Activated CD8-positive, alpha-beta memory T cell treated with anti-CD3 and anti-CD28 coated beads for 4 hours (primary cell): ENCODE data around the gene KRT20.
"Not testable (repeated sequence)": the region's sequence is repeated elsewhere in the genome, so short reads cannot be mapped to it uniquely, and the experiment has no call there.

Experiments used
- DNase-seq, 2 donors: peaks; one replicate each; pipeline ENCODE4 v3.0.0-alpha.2; 2020; ENCODE audit warnings: low read depth in 2 of 2

KRT20 gene, protein sequence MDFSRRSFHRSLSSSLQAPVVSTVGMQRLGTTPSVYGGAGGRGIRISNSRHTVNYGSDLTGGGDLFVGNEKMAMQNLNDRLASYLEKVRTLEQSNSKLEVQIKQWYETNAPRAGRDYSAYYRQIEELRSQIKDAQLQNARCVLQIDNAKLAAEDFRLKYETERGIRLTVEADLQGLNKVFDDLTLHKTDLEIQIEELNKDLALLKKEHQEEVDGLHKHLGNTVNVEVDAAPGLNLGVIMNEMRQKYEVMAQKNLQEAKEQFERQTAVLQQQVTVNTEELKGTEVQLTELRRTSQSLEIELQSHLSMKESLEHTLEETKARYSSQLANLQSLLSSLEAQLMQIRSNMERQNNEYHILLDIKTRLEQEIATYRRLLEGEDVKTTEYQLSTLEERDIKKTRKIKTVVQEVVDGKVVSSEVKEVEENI

GRCh38 chr17:40884708-40885512, at the start of gene KRT20:
Gene KRT20, minus strand, starts transcription at chr17:40885242. Its CDS starts 57 bp downstream, at chr17:40885185.
- DNase-seq, result no peak

GRCh38 chr17:40932608-40933007, 47.6 kb upstream of the KRT20 start:
- no peak for DNase-seq

DNA sequence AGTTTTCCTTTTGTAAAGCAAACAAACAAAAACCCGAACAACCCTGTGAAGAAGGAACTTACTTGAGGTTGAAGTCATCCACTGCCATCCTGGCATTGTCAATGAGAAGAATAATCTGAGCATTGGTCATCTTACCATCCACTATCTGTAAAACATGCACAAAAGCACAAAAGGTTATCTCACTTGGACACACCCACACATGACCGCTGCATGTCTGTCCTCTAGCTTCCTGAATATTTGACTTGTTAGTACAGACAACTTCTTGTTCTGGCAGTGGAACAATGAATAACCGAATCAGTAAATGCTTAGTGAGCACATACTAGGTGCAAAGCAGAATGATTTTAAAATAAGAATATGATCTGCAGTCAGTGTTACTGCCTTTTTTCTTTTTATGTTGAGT, 46.3 kb upstream of the KRT20 start:
- no peak for DNase-seq

- no peak for DNase-seq
Measured at GRCh38 chr17:40926341-40926740, 41.3 kb upstream of the KRT20 start.

DNA sequence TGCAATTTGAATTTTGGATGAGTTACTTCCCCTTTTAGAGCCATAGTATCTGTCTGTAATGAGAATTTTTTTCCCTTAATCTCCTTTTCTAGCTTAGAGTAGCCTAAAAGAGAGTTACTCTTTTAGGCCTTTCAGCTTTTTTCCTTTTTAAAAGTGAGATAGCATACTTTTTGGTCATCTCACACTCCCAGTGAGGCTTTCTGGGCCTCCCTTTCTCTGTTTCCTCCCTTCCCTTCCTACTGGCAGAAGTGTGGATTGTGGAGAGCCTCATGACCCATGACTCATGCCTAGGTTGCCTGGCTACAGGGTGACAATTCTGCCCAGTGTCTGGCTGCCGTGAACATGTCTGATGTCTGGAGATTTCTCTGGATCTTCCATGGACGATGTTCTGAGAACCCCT, 37.2 kb upstream of the KRT20 start:
- no peak for DNase-seq

GRCh38 chr17:40921026-40921425, 36.0 kb upstream of the KRT20 start:
- no peak for DNase-seq

- DNase-seq, result not testable (repeated sequence)
Measured at GRCh38 chr17:40917116-40917515, 32.1 kb upstream of the KRT20 start.

GRCh38 chr17:40916366-40916765, 31.3 kb upstream of the KRT20 start:
- no peak for DNase-seq

- DNase-seq, result no peak
Measured at GRCh38 chr17:40915721-40916256, 30.7 kb upstream of the KRT20 start.

GRCh38 chr17:40915199-40915661, 30.2 kb upstream of the KRT20 start:
- DNase-seq, result no peak

- DNase-seq, result no peak
Measured at GRCh38 chr17:40914075-40914855, 29.2 kb upstream of the KRT20 start.

GRCh38 chr17:40912486-40913210, 27.6 kb upstream of the KRT20 start:
- DNase-seq, result no peak

GRCh38 chr17:40910441-40910841, 25.4 kb upstream of the KRT20 start:
- no peak for DNase-seq

DNA sequence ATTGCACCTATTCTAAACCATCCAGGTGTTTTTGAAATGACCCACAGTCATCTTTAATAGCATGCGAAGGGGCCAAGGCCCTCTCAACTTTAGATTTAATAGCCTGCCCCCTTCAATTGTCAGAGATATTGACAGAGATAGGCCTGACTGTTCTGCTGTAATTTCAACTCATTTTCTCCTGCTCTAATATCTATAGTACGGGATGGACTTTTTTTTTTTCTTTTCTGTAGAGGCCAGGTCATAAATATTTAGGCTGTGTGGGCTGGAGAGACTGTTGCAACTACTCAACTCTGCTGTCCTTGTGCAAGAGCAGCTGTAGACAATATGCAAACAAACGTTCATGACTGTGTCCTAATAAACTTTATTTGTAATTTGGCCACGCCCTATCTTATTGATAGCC, 24.7 kb upstream of the KRT20 start:
- DNase-seq, result no peak

- DNase-seq, result peak; percentile 33 to 51
Measured at GRCh38 chr17:40909351-40909750, 24.3 kb upstream of the KRT20 start.

- DNase-seq, result no peak
Measured at GRCh38 chr17:40906613-40907012, 21.6 kb upstream of the KRT20 start.

DNA sequence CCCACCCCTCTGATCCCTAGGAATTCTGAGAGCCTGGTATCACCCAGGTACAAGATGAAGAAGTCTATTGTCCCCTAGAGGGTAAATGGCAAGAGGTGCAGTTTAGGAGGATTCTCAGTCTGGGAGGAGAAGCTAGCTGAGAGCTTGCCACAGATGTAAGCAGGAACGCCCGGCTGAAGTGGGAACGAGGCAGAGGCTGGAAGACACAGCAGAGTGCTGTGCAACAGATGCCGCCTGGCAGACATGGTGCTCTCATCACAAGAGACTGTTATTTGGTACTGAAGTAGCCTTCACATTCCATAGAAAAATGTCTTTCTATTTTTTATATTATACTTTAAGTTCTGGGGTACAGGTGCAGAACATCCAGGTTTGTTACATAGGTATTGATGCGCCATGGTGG, 20.3 kb upstream of the KRT20 start:
- DNase-seq, result no peak

DNA sequence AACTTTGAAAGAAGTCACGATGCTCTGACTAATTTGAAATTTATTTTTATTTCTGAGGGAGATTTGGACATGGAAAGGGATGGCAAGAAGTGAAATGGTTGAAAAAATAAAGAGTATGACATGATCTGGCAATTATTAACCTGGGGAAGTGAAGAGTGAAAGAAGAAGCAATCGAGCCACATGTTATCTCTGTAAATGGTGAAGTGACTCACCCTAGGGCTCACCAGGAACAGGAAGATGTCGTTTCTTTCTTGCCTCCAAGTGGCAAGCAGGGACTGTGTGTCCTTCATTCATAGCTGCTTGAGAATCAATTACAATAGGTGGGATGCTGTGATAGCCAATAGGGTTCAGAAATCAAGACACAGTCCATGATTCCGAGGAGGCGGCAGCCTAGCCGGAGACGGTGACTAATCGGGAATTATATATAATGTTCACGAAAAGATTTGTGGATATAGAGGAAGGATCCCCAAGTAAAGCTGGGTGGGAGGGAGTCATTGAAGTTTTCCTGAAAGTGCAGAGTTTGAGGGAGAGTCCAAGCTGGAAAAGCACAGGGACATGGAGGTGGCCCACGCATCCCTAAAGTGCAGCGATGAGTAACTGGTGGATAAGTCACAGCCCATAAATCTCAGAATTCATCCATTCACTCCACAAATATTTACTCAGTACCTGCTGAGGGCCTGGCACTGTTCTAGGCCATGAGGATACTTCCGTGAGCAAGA, 18.2 kb upstream of the KRT20 start:
- no peak for DNase-seq

DNA sequence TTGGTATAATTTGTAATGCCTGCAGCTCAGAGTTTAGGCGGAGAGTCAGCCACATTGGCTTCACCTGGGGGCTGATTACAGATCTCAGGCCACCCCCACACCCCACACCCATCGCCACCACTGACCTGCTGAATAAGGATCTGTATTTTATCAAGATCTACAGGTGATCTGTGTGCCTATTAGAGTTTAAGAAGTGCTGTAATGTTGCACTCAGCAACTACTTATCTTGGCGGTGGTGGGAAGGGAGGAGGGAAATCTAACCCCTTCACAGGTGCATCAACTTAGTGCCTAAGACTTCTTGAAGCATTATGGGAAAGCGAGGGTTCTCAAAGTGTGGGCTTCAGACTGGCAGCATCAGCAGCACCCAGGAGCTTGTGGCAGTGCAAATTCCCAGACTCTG, 17.5 kb upstream of the KRT20 start:
- no peak for DNase-seq

DNA sequence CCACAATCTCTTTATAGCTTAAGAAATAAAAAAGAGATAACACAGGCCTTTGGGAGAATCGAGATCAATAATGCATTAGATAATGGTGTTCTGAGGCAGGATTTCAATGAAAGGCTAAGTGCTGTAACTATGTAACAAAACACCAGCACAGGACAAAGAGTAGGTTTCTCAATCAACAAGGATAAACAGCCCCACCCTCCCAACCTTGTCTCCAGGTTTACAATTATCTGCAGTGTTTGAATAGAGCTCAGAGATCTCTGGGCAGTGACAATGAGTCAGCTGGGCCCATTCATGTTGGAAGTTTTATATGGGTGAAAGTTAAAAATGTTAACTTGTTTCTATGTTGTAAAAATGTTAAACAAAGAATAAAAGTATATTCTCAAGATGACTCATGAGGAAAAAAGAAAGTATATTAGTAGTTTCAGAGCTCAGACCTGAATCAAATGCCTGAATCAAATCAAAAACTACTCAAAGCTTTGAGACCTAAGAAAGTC, 17.0 kb upstream of the KRT20 start:
- DNase-seq, result no peak
